ENCODE data around the gene TK1. TPM values are rescaled to one million over a fixed set of nuclear protein-coding genes. Genes with fewer than 3 reads are reported as not detected.

Gene TK1
- polyA plus RNA-seq, 2 of the 4 experiments (the other 2 are of a cell fraction), result 90.9 to 355 TPM

DNA sequence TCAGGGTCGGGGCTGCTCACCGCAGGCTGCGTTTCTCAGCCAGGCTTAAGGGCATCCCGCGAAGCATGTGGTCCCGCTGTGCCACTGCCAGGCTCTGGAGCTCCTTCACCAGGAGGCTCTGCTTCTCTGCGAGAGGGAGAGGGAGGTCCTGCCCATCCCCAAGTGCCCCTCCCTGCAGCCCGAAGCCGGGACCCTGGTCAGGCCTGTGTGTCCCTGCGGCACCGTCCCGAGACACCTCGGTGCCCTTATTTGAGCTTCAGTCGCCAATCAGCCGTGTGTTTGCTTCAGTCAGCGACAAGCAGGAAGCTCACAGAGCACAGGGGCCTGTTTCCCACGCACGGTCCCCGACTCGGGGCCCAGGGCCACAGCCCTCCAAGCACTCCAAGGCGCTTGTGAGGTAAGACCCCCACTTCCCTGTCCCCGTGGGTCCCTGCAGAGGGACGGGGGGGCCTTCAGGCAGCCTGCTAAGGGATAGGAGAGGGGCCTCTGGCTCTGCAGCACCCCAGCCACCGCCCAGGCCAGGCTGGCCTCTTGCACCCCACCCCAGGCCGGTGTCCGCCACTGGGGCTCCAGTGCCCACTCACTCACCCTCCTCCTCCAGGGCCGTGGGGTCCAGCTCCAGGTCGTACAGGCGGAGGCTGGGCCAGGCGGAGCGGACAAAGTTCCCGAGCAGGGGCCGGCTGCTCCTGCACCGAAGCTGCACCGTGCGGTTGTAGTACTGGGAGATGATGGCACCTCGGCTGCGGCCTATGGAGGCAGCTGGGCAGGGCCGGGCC lies 61.5 kb downstream of the TK1 start:
- no peak overlapping the region for H3K27ac ChIP-seq
- WGBS (ENCODE audit: missing lambda C conversion rate), result 89% methylated on average over 37 of the region's 39 CpGs
- no peak for TF ChIP-seq POLR2A (IDR thresholded peaks at IDR 0.05; ENCODE audit: low read length)
- DNase-seq (ENCODE audit: low read depth in 1 of 2, low spot score in 1 of 2), result no peak
- no peak overlapping the region for H3K4me2 ChIP-seq
- H3K4me3 ChIP-seq, result no peak overlapping the region
- ChIA-PET CTCF (interaction anchor here (0.6 to 13.7 kb wide), 10 partner anchors 9 to 1880 kb away, joined by 3 to 164 read pairs (median 3); no protein-coding TSS in a partner anchor), POLR2A (no interaction called here)
- H3K4me1 ChIP-seq, result peaks cover 14% of the 10 kb centered on the region
- H3K9me3 ChIP-seq, result no peaks in the 10 kb centered on the region
- ATAC-seq, result no peak
- no peak for FAIRE-seq

- ChIA-PET CTCF (interaction anchor here (0.6 to 13.7 kb wide), 9 partner anchors 8 to 1879 kb away, joined by 3 to 164 read pairs (median 4); no protein-coding TSS in a partner anchor), POLR2A (no interaction called here)
- Histone ChIP-seq H3K4me2 (no peak overlapping the region), H3K9me3 (no peaks in the 10 kb centered on the region), H3K4me3 (no peak overlapping the region), H3K27ac (no peak overlapping the region), H3K4me1 (peaks cover 14% of the 10 kb centered on the region)
- no peak for TF ChIP-seq CEBPB (IDR thresholded peaks at IDR 0.05)
- no peak for TF ChIP-seq RAD21 (conservative IDR thresholded peaks at IDR 0.05 in 1 of 2, IDR thresholded peaks at IDR 0.05 in 1 of 2)
- no peak for TF ChIP-seq EHF (CRISPR knock-in tag; IDR thresholded peaks at IDR 0.05)
- no peak for TF ChIP-seq CHD4 (IDR thresholded peaks at IDR 0.05; ENCODE audit: borderline replicate concordance)
- no peak for TF ChIP-seq FOXS1 (CRISPR knock-in tag; IDR thresholded peaks at IDR 0.05)
- TF ChIP-seq RCOR1 (IDR thresholded peaks at IDR 0.05; ENCODE audit: low read depth, low read length), result no peak
- no peak for TF ChIP-seq EHMT2 (IDR thresholded peaks at IDR 0.05; ENCODE audit: low read depth)
- no peak for TF ChIP-seq CTCF (IDR thresholded peaks at IDR 0.05)
- TF ChIP-seq, protein P1, sequence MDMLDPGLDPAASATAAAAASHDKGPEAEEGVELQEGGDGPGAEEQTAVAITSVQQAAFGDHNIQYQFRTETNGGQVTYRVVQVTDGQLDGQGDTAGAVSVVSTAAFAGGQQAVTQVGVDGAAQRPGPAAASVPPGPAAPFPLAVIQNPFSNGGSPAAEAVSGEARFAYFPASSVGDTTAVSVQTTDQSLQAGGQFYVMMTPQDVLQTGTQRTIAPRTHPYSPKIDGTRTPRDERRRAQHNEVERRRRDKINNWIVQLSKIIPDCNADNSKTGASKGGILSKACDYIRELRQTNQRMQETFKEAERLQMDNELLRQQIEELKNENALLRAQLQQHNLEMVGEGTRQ (IDR thresholded peaks at IDR 0.05), result no peak
- TF ChIP-seq ZC3H11A (IDR thresholded peaks at IDR 0.05), result no peak
- TF ChIP-seq SREBF2 (IDR thresholded peaks at IDR 0.05), result no peak
- no peak for FAIRE-seq
- 90% methylated on average over 12 of the region's 12 CpGs for WGBS (ENCODE audit: missing lambda C conversion rate)
- ATAC-seq, result no peak
- DNase-seq (ENCODE audit: low read depth in 1 of 2, low spot score in 1 of 2), result no peak
These were observed 62.1 kb downstream of the TK1 start for GRCh38 chr17:78124836-78125137.

Small RNA genes lying within 50 kb of the gene (small RNA-seq; reads per million reads assigned to genes)
- 0 reads per million in 6 experiments for gene AC087645.1

Other genes with a start within 250 kb of the TK1 start
- 1.3 and 3.4 TPM in 2 replicates for gene TNRC6C, start 228.3 kb downstream of the TK1 start, polyA plus RNA-seq (2011; rRNA removed)
- 1.7 to 2.4 TPM (median 1.9 TPM) in 3 replicates for gene TNRC6C, start 228.3 kb downstream of the TK1 start, polyA plus RNA-seq (2017; fragmentation: RNase III; extraction: RNeasy Plus Mini Kit Qiagen cat#74134 plus additional on column Dnase treatment)
- gene TMC6, start 58.3 kb downstream of the TK1 start, polyA plus RNA-seq (2011; rRNA removed), result 4.7 and 5.1 TPM in 2 replicates
- gene TMC6, start 58.3 kb downstream of the TK1 start, polyA plus RNA-seq (2017; fragmentation: RNase III; extraction: RNeasy Plus Mini Kit Qiagen cat#74134 plus additional on column Dnase treatment), result 9.1 to 10.2 TPM (median 9.4 TPM) in 3 replicates
- 0.14 and 0.19 TPM in 2 replicates for gene TMC8, start 56.3 kb downstream of the TK1 start, polyA plus RNA-seq (2011; rRNA removed)
- gene TMC8, start 56.3 kb downstream of the TK1 start, polyA plus RNA-seq (2017; fragmentation: RNase III; extraction: RNeasy Plus Mini Kit Qiagen cat#74134 plus additional on column Dnase treatment), result 0.16 to 0.32 TPM (median 0.26 TPM) in 3 replicates
- gene C17orf99, start 40.7 kb downstream of the TK1 start, polyA plus RNA-seq (2011; rRNA removed), result not detected in 2 replicates
- not detected in 3 replicates for gene C17orf99, start 40.7 kb downstream of the TK1 start, polyA plus RNA-seq (2017; fragmentation: RNase III; extraction: RNeasy Plus Mini Kit Qiagen cat#74134 plus additional on column Dnase treatment)
- 113 and 133 TPM in 2 replicates for gene SYNGR2, start 18.5 kb downstream of the TK1 start, polyA plus RNA-seq (2011; rRNA removed)
- 102 to 108 TPM (median 106 TPM) in 3 replicates for gene SYNGR2, start 18.5 kb downstream of the TK1 start, polyA plus RNA-seq (2017; fragmentation: RNase III; extraction: RNeasy Plus Mini Kit Qiagen cat#74134 plus additional on column Dnase treatment)
- 33.4 and 59.8 TPM in 2 replicates for gene AFMID, start 310 bp upstream of the TK1 start, polyA plus RNA-seq (2011; rRNA removed)
- 43.4 to 46.0 TPM (median 45.2 TPM) in 3 replicates for gene AFMID, start 310 bp upstream of the TK1 start, polyA plus RNA-seq (2017; fragmentation: RNase III; extraction: RNeasy Plus Mini Kit Qiagen cat#74134 plus additional on column Dnase treatment)
- gene BIRC5, start 27.2 kb upstream of the TK1 start, polyA plus RNA-seq (2011; rRNA removed), result 45.4 and 51.9 TPM in 2 replicates
- gene BIRC5, start 27.2 kb upstream of the TK1 start, polyA plus RNA-seq (2017; fragmentation: RNase III; extraction: RNeasy Plus Mini Kit Qiagen cat#74134 plus additional on column Dnase treatment), result 93.5 to 116 TPM (median 109 TPM) in 3 replicates
- gene TMEM235, start 44.6 kb upstream of the TK1 start, polyA plus RNA-seq (2011; rRNA removed), result not detected in 2 replicates
- not detected in 3 replicates for gene TMEM235, start 44.6 kb upstream of the TK1 start, polyA plus RNA-seq (2017; fragmentation: RNase III; extraction: RNeasy Plus Mini Kit Qiagen cat#74134 plus additional on column Dnase treatment)
- gene SOCS3, start 173.0 kb upstream of the TK1 start, polyA plus RNA-seq (2011; rRNA removed), result 13.3 and 14.7 TPM in 2 replicates
- 10.9 to 13.5 TPM (median 11.5 TPM) in 3 replicates for gene SOCS3, start 173.0 kb upstream of the TK1 start, polyA plus RNA-seq (2017; fragmentation: RNase III; extraction: RNeasy Plus Mini Kit Qiagen cat#74134 plus additional on column Dnase treatment)
- 29.5 and 29.6 TPM in 2 replicates for gene PGS1, start 191.6 kb upstream of the TK1 start, polyA plus RNA-seq (2011; rRNA removed)
- 23.4 to 27.0 TPM (median 23.7 TPM) in 3 replicates for gene PGS1, start 191.6 kb upstream of the TK1 start, polyA plus RNA-seq (2017; fragmentation: RNase III; extraction: RNeasy Plus Mini Kit Qiagen cat#74134 plus additional on column Dnase treatment)